ENCODE results near the gene PKN1.
"Not testable (repeated sequence)": the region's sequence is repeated elsewhere in the genome, so short reads cannot be mapped to it uniquely, and the experiment has no call there.

The PKN1 gene

DNA sequence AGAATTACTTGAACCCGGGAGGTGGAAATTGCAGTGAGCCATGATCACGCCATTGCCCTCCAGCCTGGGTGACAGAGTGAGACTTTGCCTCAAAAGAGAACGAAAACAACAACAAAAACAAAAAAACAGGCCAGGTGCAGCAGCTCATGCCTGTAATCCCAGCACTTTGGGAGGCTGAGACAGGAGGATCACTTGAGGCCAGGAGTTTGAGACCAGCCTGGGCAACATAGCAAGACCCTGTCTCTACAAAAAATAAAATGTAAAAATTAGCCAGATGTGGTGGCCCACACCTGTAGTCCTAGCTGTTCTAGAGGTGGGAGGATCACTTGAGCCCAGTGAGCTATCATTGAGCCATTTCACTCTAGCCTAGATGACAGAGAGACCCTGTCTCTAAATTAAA lies 19.2 kb downstream of the PKN1 start:
- DNase-seq (ENCODE audit: extremely low spot score, insufficient read length, low read depth); FAIRE-seq: not testable (repeated sequence)

DNA sequence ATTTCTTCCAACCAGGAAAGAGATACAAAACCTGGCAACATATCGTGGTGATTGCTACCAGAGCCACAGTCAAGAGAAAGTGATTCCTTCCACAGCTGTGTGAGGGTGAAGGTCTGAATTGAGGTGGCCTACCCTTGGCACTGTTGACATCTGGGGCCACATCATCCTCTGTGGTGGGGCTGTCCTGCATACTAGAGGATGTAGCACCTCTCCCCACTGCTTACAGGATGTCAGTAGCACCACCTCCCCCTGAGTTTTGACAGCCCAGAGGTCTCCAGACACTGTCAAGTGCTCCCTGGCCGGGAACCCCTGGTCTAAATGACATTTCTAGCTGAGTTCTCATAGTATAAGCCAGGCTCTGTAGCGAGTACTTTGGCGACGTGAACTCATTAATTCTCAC lies 26.6 kb downstream of the PKN1 start:
- no peak for DNase-seq (ENCODE audit: extremely low spot score, insufficient read length, low read depth)
- no peak for FAIRE-seq

DNA sequence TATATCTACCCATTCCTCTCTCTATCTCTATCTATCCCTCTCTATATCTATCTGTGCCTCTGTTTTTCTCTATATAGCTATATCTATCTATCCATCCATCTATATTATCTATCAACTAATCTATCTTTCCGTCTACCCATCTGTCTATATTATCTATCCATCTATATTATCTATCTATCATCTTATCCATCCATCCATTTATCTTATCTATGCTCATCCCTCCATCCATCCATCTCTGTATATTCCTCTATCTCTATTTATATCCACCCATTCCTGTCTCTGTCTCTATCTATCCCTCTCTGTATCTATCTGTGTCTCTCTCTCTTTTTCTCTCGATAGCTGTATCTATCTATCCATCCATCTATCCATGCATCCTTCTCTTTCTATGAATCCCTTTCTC lies 27.8 kb downstream of the PKN1 start:
- DNase-seq (ENCODE audit: extremely low spot score, insufficient read length, low read depth) (no peak), FAIRE-seq (no peak)

DNA sequence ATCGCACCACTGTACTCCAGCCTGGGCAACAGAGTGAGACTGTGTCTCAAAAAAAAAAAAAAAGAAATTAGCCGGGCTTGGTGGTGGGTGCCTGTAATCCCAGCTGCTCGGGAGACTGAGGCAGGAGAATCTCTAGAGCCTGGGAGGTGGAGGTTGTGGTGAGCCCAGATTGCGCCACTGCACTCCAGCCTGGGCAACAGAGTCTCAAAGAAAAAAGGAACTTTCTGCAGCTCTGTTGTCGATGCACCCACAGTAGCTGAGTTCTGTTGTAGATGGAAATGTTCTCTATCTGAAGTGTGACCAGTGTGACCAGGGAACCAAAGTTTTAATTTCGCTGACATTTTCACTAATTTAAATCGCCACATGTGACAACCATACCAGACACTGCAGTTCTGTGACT lies 29.3 kb downstream of the PKN1 start:
- not testable (repeated sequence) for DNase-seq (ENCODE audit: extremely low spot score, insufficient read length, low read depth); FAIRE-seq

DNA sequence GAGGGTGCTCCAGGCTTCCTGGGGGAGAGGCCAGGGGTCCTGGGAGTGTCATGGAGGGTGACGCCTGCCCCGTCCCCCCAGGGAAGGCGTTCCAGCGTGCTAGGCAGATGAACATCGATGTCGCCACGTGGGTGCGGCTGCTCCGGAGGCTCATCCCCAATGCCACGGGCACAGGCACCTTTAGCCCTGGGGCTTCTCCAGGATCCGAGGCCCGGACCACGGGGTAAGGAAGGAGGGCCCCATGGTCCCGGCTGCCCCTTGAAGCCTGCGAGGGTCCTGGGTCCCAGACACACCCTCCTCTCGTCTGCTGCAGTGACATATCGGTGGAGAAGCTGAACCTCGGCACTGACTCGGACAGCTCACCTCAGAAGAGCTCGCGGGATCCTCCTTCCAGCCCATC lies 30.6 kb downstream of the PKN1 start:
- FAIRE-seq (no peak), DNase-seq (ENCODE audit: extremely low spot score, insufficient read length, low read depth) (no peak)

DNA sequence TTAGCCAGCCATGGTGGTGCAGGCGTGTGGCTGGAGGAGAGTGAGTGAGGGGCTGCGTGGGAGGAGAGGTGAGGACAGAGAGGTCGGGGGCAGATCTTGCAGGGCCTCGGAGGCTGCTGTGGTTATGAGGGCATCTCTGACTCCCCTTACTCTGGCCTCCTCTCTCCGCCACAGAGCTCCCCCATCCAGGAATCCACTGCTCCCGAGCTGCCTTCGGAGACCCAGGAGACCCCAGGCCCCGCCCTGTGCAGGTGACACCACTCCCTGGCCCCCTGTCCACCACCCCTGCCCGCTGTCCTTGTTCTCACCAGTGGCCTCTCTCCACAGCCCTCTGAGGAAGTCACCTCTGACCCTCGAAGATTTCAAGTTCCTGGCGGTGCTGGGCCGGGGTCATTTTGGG lies 34.3 kb downstream of the PKN1 start:
- DNase-seq (ENCODE audit: extremely low spot score, insufficient read length, low read depth) (no peak), FAIRE-seq (no peak)

DNA sequence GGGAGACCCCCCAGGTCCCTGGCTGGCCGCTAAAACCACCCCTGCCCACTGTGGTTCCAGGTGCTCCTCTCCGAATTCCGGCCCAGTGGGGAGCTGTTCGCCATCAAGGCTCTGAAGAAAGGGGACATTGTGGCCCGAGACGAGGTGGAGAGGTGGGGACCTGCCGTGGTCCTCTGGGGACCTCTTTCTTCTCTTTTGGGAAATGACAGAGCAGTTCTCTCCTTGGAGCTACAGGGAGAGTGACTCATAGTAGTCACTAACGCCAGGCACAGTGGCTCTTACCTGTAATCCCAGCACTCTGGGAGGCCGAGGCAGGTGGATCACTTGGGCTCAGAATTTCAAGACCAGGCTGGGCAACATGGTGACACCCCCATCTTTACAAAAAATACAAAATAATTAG lies 34.7 kb downstream of the PKN1 start:
- no peak for DNase-seq (ENCODE audit: extremely low spot score, insufficient read length, low read depth)
- FAIRE-seq, result no peak

DNA sequence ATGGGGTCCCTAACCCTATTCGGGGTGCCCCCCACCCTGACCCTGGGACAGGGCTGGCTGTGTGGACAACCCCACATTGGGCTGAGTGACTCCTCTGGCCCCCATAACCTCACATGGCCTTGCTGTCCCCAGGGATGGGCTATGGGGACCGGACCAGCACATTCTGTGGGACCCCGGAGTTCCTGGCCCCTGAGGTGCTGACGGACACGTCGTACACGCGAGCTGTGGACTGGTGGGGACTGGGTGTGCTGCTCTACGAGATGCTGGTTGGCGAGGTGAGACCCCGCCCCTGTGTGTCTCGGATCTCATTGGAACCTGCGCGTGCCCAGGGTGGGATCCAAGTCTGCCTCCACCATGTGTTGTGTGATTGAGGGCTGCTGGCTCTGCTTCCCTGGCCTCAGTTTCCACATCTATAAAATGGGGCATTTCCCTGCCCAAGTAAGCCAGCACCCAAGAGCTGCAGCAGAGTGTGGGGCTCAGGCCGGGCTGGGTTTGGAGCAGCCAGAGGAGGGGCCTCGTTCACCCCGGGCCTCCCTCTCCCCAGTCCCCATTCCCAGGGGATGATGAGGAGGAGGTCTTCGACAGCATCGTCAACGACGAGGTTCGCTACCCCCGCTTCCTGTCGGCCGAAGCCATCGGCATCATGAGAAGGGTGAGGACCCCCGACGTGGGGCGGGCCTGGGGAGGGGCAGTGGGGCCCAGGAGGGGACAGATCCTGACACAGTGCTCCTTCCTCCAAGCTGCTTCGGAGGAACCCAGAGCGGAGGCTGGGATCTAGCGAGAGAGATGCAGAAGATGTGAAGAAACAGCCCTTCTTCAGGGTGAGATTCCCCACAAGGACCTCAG lies 37.1 kb downstream of the PKN1 start:
- DNase-seq (ENCODE audit: extremely low spot score, insufficient read length, low read depth) (no peak), FAIRE-seq (no peak)

DNA sequence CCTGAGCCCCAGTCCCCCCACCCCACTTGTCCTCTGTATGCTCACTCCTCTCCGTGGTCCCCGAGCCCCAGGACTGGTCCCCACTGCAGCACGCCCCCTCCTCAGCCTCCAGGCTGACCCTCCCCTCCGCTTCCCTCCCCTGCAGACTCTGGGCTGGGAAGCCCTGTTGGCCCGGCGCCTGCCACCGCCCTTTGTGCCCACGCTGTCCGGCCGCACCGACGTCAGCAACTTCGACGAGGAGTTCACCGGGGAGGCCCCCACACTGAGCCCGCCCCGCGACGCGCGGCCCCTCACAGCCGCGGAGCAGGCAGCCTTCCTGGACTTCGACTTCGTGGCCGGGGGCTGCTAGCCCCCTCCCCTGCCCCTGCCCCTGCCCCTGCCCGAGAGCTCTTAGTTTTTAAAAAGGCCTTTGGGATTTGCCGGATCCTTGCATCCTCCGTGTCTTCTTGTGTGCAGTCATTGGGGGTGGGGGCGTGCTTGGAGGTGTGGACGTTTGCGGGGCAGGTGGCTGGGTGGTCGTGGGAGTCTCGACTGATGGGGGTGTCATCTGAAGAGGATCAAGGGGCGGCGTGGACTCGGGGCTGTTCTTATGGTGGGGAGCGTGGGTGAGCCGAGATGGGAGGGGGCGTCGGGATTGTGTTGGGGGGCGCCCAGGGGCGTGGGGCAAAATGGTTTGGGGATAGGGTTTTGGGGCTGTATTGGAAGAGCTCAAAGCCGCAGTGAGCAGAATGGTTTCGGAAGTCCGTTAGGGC lies 38.5 kb downstream of the PKN1 start:
- DNase-seq (ENCODE audit: extremely low spot score, insufficient read length, low read depth), result no peak
- FAIRE-seq, result no peak

DNA sequence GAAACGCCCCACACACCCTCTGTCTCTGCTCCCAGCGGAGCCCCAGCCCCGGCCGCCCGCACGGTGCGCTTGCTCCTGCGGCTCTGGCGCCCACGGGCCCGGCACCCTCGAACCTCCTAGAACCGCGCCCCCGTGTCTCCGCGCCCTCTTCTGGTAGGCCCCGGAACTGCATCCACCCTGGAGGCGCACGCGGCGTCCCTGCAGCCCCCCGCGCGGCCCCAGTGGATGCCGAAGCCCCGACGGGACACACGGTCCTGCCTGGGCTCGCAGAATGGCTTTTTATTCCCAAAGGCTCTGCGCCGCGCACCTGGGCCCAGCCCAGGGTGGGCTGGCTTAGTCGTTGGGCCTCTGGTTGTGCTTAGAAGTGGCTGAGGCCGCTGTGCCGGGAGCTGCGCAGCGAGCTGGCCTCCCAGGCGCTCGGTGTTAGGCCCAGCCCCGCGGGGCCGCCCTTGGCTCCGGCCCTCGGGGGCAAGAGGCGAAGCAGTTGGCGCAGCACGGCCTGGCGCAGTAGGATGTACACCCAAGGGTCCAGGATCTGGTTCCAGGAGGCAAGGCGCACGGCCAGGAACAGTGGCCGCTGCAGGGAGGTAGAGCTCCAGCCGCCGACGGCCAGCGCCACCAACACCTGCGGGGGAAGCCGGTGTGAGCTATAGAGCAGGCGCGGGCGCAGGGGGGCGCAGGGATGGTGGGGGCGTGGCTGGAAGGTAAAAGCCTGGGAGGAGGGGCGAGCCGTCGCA lies 39.3 kb downstream of the PKN1 start:
- FAIRE-seq (peak; percentile 59), DNase-seq (ENCODE audit: extremely low spot score, insufficient read length, low read depth) (peak; percentile 78)

DNA sequence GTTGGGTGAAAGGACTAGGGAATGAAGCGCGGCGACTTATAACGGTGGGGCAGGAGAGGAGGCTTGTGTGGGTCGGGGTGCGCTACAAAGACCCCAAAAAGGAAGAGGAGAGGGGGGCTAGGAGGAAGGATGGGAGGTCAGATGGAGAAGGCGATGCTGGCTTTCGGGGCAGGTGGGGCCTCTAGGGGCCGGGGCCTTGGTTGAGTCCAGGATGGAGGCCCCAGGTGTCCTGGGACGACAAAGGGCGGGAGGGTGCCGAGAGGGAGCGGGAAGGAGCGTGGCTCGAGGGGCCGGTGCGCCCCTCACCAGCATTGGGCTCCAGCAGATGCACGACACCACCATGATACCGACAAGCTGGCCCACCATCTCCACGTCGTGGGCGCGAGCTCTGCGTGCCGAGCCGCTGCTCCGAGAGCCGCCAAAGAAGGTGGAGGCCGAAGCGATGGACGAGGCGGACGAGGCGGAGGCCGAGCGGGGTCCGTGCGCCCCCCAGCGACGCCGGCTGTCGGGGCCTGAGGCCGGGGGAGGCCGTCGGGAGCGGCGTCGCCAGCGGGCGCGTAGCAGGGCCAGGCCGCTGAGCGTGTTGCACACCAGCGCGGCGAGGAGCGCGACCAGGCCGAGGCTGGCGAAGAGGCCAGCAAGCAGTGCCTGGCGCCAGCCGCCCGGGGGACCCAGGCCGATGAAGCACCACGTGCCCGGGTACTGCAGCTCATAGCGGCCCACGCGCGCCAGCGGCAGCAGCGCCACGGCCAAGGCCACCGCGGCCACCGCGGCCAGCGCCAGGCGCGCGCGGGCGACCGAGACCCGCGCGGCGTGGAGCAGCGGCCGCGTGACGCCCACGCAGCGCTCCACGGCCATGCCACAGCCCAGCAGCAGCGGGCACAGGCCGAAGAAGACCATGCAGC lies 40.2 kb downstream of the PKN1 start:
- no peak for FAIRE-seq
- no peak for DNase-seq (ENCODE audit: extremely low spot score, insufficient read length, low read depth)

DNA sequence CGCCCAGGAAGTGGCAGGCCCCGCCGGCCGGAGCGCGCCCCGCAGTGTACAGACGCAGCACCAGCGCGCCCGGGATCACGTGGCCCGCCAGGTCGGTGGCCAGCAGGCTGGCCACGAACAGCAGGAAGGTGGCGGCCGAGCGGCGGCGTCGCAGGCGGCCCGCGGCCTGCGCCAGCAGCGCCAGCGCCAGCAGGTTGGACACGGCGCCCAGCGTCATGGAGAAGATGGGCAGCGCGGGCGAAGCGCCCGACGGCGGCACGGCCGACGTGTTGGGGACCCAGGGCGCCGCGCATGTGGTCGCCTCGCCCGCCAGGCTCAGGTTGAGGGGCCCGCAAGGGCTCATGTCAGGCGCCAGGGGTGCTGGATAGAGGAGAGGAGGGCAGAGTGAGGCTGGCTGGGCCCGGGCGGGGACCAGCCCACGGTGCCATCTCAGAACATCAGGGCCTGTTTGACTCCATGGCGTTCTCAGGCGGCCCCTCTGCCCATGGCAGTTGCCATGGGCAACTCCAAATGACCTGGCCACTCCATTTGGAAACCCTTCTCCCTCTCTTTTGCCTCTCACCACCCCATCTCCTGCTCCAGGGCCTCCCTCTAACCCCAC lies 41.0 kb downstream of the PKN1 start:
- DNase-seq (ENCODE audit: extremely low spot score, insufficient read length, low read depth) (no peak), FAIRE-seq (no peak)

DNA sequence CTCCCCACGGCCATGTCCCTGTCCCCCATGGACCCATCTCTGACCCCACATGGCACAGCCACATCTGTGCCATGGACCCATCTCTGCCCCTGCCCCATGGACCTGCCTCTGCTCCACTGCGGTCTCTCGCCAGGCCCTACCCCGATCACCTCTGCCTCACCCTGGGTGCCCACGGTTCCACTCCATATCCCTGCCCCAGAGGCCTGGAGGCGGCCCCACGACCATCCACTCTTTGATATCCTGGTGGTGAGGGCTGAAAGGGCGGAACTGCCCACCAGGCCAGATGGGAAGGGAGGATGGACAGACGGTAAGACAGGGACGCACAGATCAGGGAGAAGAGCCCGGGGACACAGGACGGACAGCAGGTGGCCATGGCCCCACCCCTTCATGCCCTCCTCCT lies 41.7 kb downstream of the PKN1 start:
- DNase-seq (ENCODE audit: extremely low spot score, insufficient read length, low read depth) (no peak), FAIRE-seq (no peak)

DNA sequence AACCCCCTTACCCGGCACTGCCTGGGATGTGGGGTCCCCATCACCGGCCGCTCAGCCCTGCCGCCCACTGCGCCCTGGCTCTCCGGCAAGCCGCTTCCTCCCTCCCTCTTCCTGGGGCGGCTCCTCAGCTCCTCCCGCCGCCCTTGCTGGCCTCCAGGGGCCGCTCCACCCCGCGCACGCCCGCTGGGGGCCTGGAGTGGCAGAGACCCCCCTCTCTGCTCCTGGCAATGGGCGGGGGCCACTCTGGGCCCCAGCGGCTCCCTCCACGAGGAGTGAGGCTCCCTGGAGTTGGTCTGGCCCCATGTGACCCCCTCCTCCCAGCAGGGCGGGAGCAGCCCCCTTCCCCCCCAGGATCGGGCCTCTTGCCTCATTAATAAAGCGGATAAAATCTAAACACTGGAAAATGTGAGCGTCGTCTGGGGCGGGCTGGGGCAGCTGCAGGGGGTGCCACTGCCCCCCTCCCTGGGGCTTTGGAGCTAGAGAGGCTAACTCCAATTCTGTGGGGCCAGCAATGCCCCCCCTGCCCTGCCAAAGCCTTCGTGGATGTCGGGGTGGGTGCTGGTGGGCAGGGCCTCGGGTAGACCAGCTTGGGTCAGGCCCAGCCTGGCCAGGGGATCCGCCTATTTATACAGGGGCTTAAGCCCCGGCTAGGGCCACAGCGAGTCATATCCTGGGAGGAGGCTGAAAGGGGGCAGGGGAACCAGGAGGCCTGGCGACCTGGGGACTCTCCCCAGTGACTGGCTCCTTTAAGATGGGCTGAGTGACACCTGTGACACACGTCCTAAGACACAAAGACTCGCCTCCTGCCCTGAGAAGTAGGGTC lies 42.4 kb downstream of the PKN1 start, which contains the start of gene PTGER1:
Gene PTGER1, minus strand, starts transcription at position 104 of the 823 bp plus-strand sequence. CDS start 1,034 bp downstream, outside the sequence.
- DNase-seq (ENCODE audit: extremely low spot score, insufficient read length, low read depth), result no peak
- FAIRE-seq, result no peak

DNA sequence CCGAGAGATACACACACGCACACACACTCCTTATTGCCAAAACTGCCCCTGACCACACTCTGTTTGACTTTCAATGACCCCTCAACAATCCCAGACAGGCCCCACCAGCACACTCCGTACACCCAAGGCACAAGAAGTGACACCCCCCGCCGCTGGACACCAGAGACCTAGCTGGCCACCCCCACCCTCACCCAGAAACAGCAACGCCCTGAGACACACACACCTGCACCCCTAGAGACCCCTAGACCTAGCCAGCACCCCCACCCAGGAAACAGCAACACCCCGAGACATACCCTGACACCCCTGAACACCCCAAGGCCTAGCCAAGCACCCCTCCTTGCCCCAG lies 43.2 kb downstream of the PKN1 start:
- DNase-seq (ENCODE audit: extremely low spot score, insufficient read length, low read depth), result no peak
- no peak for FAIRE-seq

DNA sequence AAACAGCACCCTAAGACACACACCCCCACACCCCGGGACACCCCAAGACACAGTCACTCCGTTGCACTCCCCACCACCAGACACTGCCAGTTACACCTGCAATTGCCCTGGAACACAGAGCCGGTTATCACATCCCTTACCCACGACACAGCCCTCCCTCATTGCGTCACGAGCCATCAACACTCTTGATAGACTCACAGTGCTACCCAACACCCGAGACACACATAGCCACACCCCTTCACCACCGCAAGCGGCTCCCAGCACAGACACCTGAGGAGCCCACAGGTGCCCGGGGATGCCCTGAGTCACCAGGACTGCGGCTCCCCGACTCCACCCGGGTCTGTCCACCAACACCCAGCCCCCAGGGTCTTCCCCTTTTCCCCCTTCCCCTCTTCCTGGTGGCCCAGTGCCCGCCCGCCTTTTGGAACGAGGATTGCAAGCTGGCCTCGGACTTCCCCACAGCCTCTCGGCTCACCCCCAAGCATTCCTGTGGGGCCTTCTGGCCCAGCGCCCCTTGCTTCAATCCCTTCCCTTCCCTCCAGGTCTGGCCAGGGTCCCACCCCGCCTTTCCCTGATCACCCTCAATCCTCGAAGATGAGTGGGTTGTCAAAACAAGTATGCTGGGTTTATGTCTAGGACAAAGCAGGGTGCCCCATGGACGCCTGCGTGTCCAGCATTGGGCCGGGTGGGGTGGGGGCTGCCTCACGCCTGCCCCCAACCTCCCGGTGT lies 43.7 kb downstream of the PKN1 start:
- no peak for FAIRE-seq

DNA sequence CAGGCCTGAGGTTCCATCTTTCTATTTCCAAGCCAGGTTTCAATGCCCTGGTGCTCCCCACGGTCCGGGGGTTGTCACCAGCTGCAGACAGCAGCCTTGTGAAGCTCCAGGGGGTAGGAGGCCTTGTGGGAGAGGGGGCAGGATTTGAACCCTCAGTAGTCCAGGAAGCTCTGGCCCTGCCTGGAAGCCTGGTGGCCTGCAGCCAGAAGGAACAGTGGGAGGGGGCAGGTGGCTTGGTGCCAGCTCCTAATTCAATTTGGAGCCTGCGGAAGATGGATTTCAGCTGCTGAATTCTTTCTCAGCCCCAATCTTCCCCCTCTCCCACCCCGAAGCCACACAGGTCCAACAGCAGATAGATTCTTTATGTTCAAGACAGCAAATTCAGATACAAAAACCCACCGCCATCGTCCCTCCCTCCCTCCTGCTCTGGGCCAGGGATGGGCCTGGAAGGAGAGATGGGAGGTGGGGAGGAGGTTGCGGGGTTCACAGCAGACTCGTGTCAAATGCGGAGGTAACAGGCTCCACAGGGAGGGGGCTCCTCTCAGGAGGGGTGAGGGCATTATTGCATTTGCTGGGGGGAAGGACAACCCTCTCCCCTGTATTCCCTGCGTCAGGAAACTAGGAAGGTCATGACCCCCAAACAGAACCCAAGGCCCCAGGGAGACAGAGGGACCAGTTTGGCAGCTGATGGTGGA lies 44.5 kb downstream of the PKN1 start:
- FAIRE-seq, result no peak
- no peak for DNase-seq (ENCODE audit: extremely low spot score, insufficient read length, low read depth)

More for the DNA sequence above, 43.7 kb downstream of the PKN1 start:
- no peak for DNase-seq (ENCODE audit: extremely low spot score, insufficient read length, low read depth)

Data from GM18507 (cell line).